ENCODE measurements around the gene COL4A2.

The COL4A2 gene

GRCh38 chr13:110557610-110558305 lies 250.7 kb downstream of the COL4A2 start:
- ChIA-PET POLR2A (no interaction called here), CTCF (interaction anchor here (0.6 kb wide), 1 partner anchor 144 kb away, joined by 3 read pairs; no protein-coding TSS in a partner anchor)
- Histone ChIP-seq H3K36me3 (ENCODE audit: control insufficient read depth in 2 of 2, insufficient read depth in 1 of 2, low read length in 2 of 2) (no peaks in the 10 kb centered on the region), H3K4me3 (ENCODE audit: low read depth, low read length) (no peak overlapping the region), H3K4me1 (ENCODE audit: control insufficient read depth, insufficient read depth, low read length) (0 out of 2 replicates have a peak, but pooled peaks cover 4% of the 10 kb centered on the region), H3K9me3 (ENCODE audit: control insufficient read depth, insufficient read depth, low read depth, low read length) (no peaks in the 10 kb centered on the region), H3K27ac (ENCODE audit: extremely low read depth, low read depth, low read length) (no peak overlapping the region)
- TF ChIP-seq SP7 (tag by site-specific recombination; IDR thresholded peaks at IDR 0.05) (no peak), ZNF23 (tag by site-specific recombination; IDR thresholded peaks at IDR 0.05; ENCODE audit: borderline replicate concordance) (no peak), ZNF394 (tag by site-specific recombination; IDR thresholded peaks at IDR 0.05; ENCODE audit: borderline replicate concordance) (no peak), GLIS1 (tag by site-specific recombination; IDR thresholded peaks at IDR 0.05) (no peak), ZNF624 (tag by site-specific recombination; IDR thresholded peaks at IDR 0.05) (no peak), ZNF426 (tag by site-specific recombination; IDR thresholded peaks at IDR 0.05) (no peak), BCL11A (tag by site-specific recombination; IDR thresholded peaks at IDR 0.05; ENCODE audit: low read depth) (no peak), KLF16 (tag by site-specific recombination; IDR thresholded peaks at IDR 0.05) (no peak), ZNF19 (tag by site-specific recombination; IDR thresholded peaks at IDR 0.05; ENCODE audit: low read depth) (no peak), SCRT2 (tag by site-specific recombination; IDR thresholded peaks at IDR 0.05) (no peak), ZNF292 (tag by site-specific recombination; IDR thresholded peaks at IDR 0.05; ENCODE audit: borderline replicate concordance, low read depth) (no peak), ZNF510 (tag by site-specific recombination; IDR thresholded peaks at IDR 0.05; ENCODE audit: insufficient replicate concordance) (no peak), ZFP3 (tag by site-specific recombination; IDR thresholded peaks at IDR 0.05; ENCODE audit: low read depth) (no peak), PRDM6 (tag by site-specific recombination; IDR thresholded peaks at IDR 0.05) (no peak), ZBTB48 (tag by site-specific recombination; IDR thresholded peaks at IDR 0.05) (no peak), REST (tag by site-specific recombination; IDR thresholded peaks at IDR 0.05) (no peak), PATZ1 (tag by site-specific recombination; IDR thresholded peaks at IDR 0.05) (no peak), ZSCAN4 (tag by site-specific recombination; IDR thresholded peaks at IDR 0.05) (no peak), ZNF366 (tag by site-specific recombination; conservative IDR thresholded peaks at IDR 0.05) (no peak)
